HG03280 (cell line): ENCODE measurements around the gene HPN.

Experiments used
- ATAC-seq: cut with Tn5 transposase; IDR thresholded peaks from one replicate; pipeline ENCODE4 v1.9.1; 2021; ENCODE audit warnings: mild to moderate bottlenecking, moderate library complexity; ENCODE audit not compliant: unreplicated experiment

Gene HPN

DNA sequence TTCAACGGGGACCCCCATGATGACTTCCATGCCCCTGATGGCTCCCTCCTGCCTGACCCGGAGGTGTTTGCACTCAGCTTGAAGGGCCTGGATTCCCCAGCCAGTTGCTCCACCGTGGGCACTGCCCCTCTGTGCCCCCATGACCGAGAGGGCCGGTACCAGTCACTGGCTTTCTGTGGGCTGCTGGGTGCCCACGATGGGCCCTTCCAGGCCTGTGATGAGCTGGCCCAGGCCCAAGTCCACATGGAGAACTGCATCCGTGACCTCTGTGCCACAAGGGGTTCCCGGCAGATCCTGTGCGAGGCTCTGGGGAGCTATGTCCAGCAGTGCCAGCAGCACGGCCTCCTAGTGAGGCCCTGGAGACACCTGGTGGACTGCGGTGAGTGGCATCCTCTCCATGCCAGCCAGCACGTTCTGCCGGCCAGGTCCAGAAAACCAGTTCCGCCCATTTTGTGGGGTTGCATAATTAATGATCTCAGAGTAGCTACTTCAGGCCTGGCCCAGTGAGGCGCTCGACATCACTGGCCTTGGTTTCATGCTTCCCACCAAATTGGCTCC is 39.2 kb downstream of the HPN start:
- no peak for ATAC-seq

DNA sequence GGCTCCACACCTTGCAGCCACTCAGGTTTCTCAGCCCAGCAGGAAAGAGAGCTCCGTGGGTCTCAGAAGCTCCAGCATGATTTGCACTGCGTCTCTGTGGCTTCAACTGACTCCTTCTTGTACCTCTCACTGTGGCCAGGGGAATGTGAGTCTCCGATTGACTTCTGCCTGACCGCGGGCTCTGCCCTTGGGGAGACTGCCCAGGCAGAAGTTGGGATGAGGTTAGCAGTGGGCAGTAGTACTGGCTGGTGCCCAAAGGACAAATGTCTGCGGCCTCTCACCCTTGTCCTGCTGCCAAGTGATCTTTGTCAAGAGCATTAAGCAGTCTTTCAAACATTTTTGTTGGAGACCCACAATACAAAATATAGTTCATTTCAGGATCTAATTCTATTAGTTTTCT is 39.7 kb downstream of the HPN start:
- ATAC-seq = no peak

DNA sequence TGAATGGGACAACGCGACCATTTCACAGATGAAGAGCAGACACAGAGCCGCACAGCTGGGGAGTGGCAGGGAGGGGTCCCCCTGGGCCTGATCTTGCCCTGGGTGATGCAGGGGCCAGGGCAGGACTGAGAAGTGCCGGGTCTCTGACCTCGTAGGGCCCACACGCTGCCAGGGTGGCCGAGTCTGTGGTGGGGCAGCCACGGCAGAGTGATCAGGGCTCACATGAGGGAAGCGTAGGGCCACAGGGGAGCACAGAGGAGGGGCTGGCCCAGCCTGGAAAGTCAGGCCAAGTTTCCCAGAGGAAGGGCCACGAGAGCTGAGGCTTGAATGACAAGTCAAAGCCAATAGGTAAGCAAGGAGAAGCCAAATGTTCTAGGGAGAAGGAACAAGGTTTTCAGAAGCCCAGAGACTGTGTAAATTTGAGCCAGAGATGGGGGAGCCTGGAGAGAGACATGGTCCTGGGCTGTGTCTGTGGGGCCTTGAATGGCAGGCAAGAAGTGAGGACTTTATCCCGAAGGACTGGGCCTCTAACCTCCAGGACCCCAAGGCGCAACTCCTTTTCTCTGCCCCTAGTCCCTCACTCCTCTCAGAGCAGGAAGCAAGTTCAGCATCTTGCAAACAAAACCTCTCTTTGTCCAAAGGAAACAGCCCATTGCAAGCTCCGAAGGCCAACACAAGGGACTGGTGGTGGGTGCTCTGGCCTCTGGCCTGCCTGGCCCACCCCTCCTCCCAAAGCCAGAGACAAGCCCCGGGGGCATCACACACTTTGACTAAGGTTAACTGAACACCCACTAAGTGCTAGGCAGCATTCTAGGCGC is 42.4 kb downstream of the HPN start:
- no peak for ATAC-seq

DNA sequence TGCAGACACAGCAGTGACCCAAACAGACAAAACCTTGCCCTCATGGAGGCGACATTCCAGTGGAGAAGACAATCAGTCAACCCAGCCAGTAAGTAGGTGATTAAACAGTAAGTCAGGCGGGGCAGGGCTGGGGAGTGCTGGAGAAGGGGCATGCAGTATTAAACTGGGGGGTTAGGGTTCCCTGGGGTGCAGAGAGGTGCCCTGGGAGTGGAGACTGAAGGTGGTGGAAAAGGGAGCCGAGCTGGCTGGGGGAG is 42.9 kb downstream of the HPN start:
- no peak for ATAC-seq

DNA sequence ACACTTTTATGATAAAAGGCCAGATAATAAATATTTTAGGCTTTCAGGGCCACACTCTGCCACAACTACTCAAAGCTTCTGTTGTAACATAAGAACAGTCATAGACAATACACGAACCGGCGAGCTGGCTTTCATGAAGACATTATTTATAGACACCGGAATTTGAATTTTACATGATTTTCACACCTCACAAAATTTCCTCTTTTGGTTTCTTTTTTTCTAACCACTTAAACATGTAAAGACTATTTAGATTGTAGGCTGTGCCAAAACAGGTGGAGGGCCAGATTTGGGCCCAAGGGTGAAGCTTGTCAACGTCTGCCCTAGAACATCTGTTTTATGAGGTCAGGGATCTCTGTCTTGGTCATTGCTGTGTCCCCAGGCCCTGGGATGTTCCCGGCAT is 44.4 kb downstream of the HPN start:
- ATAC-seq = no peak

DNA sequence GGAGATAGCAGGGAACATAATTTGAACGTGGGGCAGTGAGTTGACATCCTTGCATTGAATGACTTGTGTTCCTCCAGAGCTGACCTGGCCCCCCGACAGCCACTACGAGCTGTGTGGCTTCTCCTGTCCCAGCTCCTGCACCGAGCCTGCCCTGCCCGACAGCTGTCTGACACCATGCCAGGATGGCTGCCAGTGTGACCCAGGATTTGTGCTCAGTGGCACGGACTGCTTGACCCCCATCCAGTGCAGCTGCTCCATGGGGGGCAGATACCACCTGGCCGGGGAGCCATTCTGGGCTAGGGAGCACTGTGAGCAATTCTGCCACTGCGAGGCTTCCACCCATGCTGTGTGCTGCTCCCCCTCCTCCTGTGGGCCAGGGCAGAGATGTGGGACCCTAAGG is 44.9 kb downstream of the HPN start:
- ATAC-seq = no peak

DNA sequence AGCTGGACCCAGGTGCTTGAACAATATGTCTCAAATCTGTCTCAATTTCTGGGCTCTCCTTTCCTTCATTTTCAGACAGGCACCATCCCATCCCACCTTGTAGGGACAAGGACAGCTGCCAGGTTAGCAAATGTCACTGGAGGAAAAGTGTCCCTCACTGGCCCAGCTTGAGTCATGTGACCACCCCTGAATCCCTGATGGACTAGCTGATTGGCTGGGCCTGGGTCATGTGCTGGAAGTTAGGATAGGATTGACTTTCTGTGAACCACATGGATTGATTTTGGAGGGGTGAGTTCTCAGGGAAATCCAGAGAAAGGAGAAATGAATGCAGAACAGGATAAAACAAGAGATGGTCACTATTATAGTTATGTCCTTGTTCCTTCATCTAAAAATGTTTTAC is 45.9 kb downstream of the HPN start:
- ATAC-seq = no peak

DNA sequence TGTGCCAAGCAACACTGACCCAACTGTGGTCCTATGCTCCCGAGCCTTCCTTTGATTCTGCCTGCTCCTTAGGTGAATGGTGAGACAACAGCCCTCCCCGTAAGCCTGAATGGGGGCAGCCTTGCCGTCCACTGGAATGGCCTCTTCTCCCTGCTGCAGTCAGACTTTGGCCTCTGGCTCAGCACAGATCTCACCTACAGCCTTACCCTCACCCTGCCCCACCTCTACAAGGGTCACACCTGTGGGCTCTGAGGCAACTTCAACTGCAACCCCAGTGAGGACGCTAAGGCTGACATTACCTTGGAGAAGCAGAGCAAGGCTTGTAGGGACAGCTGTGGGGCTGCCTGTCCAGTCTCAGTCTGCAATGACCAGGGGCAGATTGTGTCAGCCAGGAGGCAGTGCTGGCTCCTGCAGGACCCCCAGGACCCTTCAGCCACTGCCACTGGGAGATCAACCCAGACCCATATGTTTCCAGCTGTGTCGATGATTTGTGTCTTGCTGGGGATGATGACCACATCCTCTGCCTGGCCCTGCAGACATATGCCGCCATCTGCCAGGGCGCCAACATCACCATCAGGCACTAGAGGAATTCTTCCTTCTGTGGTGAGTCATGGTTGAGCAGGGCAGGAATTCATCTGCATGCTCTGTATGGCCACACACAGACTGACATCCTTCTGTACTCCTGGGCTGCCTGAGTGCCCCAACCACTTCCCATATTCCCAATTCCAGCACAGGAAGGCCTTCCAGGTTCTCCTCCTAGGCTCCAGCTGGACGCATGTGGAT is 46.8 kb downstream of the HPN start:
- ATAC-seq = no peak

DNA sequence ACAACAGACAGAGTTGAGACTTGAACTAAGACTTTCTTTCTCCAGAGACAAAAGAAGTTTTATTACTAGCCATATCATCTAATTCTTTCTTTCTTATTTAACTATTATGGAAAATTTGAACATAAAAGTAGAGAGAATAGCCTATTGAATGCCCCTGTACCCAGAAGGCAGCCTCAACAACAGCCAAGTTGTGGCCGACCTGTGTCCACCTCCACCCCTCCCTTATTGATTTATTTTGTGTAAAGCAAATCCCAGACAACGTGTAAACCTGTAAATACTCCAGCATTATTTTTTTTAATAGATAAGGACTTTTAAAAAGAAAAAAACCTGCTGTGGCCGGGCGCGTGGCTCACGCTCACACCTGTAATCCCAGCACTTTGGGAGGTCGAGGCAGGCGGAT is 48.0 kb downstream of the HPN start:
- no peak for ATAC-seq

DNA sequence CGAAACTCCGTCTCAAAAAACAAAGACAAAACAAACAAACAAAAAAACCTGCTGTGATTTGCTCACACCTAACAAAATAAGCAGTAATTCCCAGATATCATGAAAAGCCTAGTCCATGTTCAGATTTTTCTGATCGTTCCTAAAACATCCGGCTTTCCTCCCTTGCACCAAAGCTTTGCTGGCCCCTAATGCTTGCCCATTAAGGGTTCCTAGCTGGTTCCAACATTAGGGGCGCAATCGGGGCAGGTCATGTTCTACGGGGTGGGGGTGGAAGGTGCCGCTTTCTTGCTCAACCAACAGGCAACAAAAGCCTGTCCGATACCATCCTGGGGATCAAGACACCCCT is 48.6 kb downstream of the HPN start:
- ATAC-seq = no peak

DNA sequence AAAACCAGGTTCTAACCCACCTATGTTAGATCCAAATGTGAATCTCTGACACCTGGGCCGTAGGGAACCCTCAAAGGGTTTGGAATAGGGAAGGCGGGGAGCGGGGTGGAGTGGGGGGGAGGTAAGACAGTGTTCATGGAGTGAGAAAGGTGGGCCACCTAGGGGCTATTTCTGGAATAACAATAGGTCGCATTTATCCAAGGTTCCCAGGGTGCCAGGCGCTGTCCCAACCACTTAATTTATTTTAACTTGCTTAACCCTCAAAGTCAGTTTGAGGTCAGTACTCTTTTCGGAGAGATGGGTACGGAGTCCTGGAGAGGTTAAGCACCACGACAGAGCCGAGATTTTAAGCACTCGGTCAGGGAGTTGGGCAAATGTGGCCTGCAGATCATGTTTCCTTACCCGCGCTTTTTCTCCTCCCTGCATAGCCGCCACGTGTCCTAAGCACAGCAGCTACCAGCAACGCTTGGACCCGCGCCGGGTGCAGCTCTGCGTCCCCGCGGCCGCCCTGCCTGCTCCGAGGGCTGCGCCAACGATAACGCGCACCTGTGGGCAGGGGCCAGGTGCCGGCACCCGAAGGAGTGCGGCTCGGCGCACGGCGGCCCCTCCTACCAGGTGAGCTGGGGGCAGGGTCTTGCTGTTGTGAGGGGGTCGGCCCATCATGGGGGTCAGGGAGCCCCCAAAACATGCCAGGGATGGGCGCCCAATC is 49.1 kb downstream of the HPN start:
- ATAC-seq = no peak

DNA sequence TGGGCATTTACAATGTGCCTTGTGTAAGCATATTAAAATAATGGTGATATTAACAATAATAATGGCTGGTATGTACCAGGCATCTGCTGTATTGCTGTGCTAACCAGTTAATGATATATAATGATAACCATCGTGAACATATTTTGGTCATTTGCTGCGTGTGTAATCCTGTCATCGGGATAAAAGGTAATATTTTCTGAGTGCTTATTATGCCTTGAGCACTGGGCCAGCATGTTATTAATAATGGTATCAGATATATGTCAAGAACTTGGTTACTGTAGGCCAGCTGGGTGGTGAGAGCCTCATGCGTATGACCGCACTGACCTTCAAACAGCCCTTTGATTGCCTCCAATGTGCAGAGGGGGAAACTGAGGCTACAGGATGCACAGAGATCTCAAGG is 51.9 kb downstream of the HPN start:
- no peak for ATAC-seq

DNA sequence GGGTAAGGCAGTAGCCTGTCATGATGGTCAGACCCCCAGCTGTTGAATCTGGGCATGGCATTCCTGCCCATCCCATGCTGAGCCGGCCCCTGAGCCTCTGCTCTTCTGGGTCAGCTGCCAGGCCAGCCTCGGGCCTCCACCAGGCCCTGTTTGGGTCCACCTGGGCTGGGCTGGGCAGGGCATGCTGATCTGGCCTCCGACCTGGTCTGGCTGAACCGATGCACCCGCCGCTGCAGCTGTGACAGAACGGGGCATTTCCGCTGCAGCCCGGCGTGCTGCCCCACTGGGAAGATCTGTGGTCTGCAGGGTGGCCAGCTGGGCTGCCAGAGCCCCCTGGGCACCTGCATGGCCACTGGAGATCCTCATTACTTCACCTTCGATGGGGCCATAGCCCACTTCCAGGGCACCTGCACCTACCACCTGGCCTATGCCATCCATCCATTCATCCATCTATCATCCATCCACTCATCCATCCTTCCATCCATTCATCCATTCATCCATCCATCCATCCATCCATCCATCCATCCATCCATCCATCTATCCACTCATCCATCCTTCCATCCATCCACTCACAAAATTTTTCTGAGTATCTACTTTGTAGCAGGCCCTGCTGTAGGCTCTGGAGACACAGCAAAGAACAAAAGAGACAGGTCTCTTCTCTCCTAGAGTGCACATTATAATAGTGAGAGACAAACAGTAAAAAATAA is 52.6 kb downstream of the HPN start:
- ATAC-seq = no peak

DNA sequence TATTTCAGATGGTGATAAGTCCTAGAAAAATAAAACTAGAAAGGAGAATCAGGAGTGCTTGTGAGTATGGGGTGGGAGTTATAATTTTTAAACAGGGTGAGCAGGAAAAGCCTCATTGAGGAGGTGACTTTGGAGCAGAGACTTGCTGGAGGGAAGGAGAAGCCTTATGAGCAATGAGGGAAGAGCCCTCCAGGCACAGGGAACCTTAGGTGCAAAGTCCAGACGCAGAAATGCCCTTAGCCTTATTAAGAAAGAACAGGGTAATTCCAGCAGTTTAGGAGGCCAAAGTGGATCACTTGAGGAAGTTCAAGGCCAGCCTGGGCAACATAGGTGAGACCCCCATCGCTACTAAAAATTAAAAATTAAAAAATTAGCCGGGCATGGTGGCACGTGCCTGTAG is 53.1 kb downstream of the HPN start:
- ATAC-seq = no peak

DNA sequence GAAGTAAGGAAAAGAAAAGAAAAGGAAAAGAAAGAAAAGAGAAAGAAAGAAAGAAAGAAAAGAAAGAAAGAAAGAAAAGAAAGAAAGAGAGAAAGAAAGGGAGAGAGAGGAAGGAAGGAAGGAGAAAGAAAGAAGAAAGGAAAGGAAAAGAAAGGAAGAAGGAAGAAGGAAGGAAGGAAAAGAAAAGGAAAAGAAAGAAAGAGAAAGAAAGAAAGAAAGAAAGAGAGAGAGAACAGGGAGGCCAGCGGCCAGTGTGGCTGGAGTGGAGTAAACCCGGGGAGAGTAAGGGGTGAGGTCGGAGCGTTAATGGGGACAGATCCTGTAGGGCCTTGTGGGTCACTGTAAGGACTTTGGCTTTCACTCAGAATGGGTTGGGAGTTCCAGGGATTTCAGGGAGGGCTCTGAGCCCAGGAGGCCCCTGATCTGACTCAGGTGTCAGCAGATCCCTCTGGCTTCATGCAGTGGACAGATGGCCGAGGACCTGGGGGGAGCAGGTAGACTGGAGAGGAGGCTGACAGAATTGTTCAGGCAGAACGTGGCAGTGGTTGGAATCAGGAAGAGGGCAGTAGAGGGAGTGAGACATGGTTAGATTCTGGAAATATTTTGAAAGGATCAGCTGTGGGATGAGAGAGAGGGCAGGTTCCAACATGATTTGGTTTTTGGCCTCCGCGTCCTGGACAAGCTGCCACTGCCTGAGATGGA is 54.3 kb downstream of the HPN start:
- ATAC-seq = no peak

DNA sequence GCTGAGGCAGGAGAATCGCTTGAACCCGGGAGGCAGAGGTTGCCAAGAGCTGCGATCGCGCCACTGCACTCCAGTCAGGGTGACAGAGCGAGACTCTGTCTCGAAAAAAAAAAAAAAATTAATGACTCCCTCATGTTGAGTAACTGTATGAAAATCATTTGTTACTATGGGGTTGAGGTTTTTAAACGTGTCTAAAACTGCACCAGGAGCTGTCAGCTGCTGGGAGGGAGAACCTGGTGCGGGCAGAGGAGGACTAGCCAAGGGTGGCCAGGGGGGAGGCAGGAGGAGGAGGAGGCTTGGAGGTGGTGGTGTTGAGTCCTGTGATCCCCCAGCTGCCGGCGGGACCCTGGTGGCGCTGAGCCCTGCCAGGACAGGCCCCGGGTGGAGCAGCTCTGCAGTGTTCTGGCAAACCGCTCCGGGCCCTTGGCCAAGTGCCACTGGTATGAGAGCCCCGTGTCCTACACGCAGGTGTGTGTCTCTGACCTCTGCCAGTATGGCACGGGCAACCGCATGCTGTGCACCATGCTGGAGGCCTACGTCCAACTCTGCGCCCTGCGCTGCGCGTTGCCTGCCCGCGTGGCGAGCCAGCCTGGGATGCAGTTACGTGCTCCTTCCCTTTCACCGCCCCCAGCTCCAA is 57.0 kb downstream of the HPN start:
- ATAC-seq = no peak

DNA sequence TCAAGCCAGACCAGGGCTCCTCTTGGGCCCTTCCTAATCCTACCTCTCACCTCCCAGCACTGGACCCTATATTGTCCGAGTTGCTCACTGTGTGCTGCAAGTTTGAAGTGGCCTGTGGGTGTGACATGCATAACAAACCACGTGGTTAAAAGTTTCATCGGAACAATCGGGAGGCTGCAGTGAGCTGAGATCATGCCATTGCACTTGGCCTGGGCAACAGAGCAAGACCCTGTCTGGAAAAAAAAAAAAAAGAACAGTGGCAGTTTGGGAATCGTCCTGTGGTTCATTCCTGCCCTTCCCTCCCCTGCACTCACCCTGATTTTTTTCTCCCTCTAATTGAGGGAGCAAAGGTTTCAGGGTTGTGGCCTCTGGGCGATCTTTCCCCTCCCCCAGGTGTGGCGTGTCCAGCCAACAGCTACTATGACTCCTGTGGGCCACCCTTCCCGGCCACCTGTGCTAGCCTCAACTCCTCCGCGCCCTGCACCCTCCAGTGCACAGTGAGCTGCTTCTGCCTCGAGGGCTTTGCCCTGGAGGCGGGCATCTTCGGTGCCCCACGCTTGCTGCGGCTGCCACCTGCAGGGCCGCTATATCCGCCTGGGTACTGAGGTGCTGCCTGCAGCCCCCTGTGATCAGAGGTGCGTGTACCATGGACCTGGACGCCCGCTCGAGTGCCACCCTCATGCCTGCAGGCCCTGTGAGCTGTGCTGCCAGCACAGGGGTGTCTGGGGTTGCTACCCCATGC is 57.8 kb downstream of the HPN start:
- no peak for ATAC-seq

DNA sequence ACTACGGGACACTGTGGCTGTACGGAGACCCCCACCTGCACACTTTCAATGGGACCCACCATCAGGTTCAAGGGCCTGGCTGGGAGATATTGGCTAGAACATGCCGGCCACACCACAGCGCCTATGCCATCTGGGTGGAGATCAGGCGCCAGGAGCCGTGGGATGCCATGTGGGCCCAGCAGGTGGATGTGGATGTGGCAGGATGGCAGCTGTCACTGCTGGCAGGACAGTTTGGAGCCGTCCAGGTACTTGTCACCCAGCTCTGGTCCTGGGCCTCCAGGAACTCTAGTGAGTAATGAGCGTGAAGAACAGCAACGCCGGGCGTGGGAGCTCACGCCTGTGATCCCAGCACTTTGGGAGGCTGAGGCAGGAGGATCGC is 58.4 kb downstream of the HPN start:
- ATAC-seq = no peak
